Stomach (tissue), 9 donors: ENCODE measurements around the gene ZNF311. TPM values are rescaled to one million over a fixed set of nuclear protein-coding genes. Genes with fewer than 3 reads are reported as not detected.
"Not testable (repeated sequence)": the region's sequence is repeated elsewhere in the genome, so short reads cannot be mapped to it uniquely, and the experiment has no call there.

Experiments used
- DNase-seq, 2 donors: peaks; one replicate each; pipeline versions ENCODE4 v3.0.0 to v3.0.0-alpha.2; 2013 to 2019
- H3K27ac ChIP-seq, 5 donors: fragments of 200-600 bp in 4 of 5; sonication (generic) in 4 of 5; one replicate each; pipeline ENCODE4 v1.5.1; 2013 to 2019; ENCODE audit warnings: mild to moderate bottlenecking in 1 of 5, moderate library complexity in 1 of 5
- H3K27me3 ChIP-seq, 3 donors: fragments of 200-600 bp; sonication (generic); one replicate each; pipeline ENCODE4 v1.5.1; 2017 to 2019; ENCODE audit warnings: mixed run types in 1 of 3
- H3K36me3 ChIP-seq, 4 donors: fragments of 200-600 bp; sonication (generic); 1 replicate in 3 of 4; 2 replicates in 1 of 4; pipeline ENCODE4 v1.5.1; 2016 to 2019
- H3K4me1 ChIP-seq, 4 donors: fragments of 200-600 bp; sonication (generic); one replicate each; pipeline ENCODE4 v1.5.1; 2016 to 2019
- H3K4me3 ChIP-seq, 4 donors: fragments of 200-600 bp; sonication (generic) in 3 of 4; one replicate each; pipeline ENCODE4 v1.5.1; 2016 to 2019; ENCODE audit warnings: mild to moderate bottlenecking in 1 of 4
- H3K9me3 ChIP-seq, 4 donors: fragments of 200-600 bp; sonication (generic); one replicate each; pipeline ENCODE4 v1.5.1; 2016 to 2019
- CTCF ChIP-seq, 7 experiments: fragments of 450-650 bp in 4 of 7; fragments of 200-600 bp in 3 of 7; sonication (generic) in 3 of 7; IDR thresholded peaks; one replicate each; pipeline ENCODE4 v1.5.1; 2016 to 2019; ENCODE audit warnings: antibody characterized with exemption in 7 of 7, control low read depth in 2 of 7, mild to moderate bottlenecking in 1 of 7
- EP300 ChIP-seq: sonication (generic); formaldehyde crosslinking; IDR thresholded peaks from one replicate; pipeline ENCODE4 v1.6.1; 2017; ENCODE audit warnings: antibody characterized with exemption
- POLR2A ChIP-seq, 4 donors: fragments of 450-650 bp; IDR thresholded peaks; one replicate each; pipeline ENCODE4 v1.6.1; 2016; ENCODE audit warnings: antibody characterized with exemption in 4 of 4, control low read depth in 2 of 4, mild to moderate bottlenecking in 1 of 4, moderate library complexity in 1 of 4
- POLR2AphosphoS5 ChIP-seq, 3 donors: sonication (generic); formaldehyde crosslinking; IDR thresholded peaks; one replicate each; pipeline ENCODE4 v1.6.1; 2016; ENCODE audit warnings: antibody characterized with exemption in 3 of 3
- WGBS, 5 donors: extraction: QIAGEN DNeasy Blood & Tissue Kit in 3 of 5; methylation state at CpG; one replicate each; pipeline versions ENCODE4 v1.1.5 to v1.1.7; 2013 to 2018; 5-methylcytosine and 5-hydroxymethylcytosine counted together
- intact Hi-C: fragments of 100-400 bp; cut with DNase I; formaldehyde crosslinking; loops from one replicate; pipeline ENCODE4 v1.15.1; 2023; ENCODE audit warnings: low total_unique reads
- polyA plus RNA-seq, 3 donors: library from polyadenylated mRNA; stranded (reverse); fragments of 200-250 nt; gene quantifications; one replicate each; pipeline ENCODE4 v1.2.3, GENCODE V29; 2013
- total RNA-seq, 5 donors: library from RNA; depleted of rRNA; stranded (reverse); fragments of >200 nt; gene quantifications; one replicate each; pipeline versions ENCODE4 v1.1.0 to v1.2.3, GENCODE V29; 2014 to 2016
- donor health status: healthy with polysubstance abuse.
- donor health status: Bipolar disorder and iron deficiency.
- donor health status: healthy.

The ZNF311 gene
- total and polyA plus RNA-seq, 8 donors, result 0.50 to 6.7 (median 0.73) TPM; not detected in 1

DNA sequence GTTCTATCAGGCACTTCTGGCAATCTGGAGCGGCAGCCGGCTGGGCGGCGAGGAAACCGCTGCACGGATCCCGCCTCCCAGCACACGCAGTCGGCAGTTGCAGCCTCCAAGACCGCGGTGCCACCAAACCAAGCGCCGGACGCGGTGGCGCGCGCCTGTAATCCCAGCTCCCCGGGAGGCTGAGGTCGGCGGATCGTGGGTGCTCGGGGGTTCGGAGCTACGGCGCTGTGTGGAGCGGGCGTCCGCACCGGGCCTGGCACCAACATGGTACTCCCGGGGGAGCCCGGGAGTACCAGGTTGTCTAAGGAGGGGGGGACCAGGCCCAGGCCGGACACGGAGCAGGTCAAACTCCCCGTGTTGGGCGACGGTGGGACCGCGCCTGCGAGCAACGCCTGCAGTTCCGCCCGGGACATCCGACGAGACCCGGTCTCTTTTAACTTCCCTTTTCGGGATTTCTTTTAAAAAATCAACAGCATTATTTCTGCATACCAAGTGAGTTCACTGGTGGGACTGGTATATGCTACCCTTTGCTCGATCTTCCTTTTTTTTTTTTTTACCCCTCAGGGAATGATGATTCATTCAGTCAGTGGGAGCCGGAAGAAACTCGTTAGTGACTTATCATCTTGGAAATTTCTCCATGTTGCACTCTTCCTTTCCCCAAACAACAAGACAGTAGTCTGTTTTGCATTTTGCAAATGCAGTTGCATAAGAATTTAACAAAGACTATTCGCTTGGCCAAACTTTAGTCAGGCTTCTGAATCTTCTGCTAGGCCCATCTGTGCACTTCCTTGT lies 27.6 kb downstream of the ZNF311 start:
- WGBS, 5 donors, result 27 to 57% (median 44%) methylated on average over 34 to 51 of the region's 51 CpGs

DNA sequence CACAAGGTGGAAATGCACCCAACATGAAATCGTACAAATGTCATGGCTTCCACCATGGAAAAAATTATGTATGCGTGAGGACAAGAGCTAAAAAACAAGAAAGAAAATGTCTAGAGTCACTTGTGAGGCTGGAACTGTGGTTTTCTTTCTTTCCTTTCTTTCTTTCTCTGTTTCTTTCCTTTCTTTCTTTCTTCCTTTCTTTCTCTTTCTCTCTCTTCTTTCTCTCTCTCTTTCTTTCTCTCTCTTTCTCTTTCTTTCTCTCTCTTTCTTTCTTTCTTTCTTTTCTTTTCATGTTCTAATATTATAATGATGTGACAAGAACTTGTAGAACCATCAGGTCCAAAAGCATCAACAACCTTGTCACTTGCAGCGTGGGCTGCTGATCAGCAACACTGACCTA lies 28.4 kb downstream of the ZNF311 start:
- no peak overlapping the region for H3K27ac ChIP-seq
- H3K4me1 ChIP-seq, result peaks cover 0 to 24% (median 10%) of the 10 kb centered on the region in 4 donors
- DNase-seq, result no peak
- no peaks in the 10 kb centered on the region for H3K36me3 ChIP-seq
- TF ChIP-seq POLR2AphosphoS5 (IDR thresholded peaks at IDR 0.05), result no peak
- TF ChIP-seq CTCF (IDR thresholded peaks at IDR 0.05), result no peak
- no peak for TF ChIP-seq POLR2A (IDR thresholded peaks at IDR 0.05)
- TF ChIP-seq EP300, result no peak
- H3K4me3 ChIP-seq, result no peak overlapping the region
- 73 to 90% (median 88%) methylated on average over 3 of the region's 3 CpGs for WGBS, 5 donors
- H3K27me3 ChIP-seq, result peaks cover 0 to 37% (median 4%) of the 10 kb centered on the region in 3 donors
- no peaks in the 10 kb centered on the region for H3K9me3 ChIP-seq
- intact Hi-C loops, result no loop called here

More for the DNA sequence above, 27.6 kb downstream of the ZNF311 start:
- TF ChIP-seq POLR2AphosphoS5 (IDR thresholded peaks at IDR 0.05) (no peak), EP300 (no peak), CTCF (IDR thresholded peaks at IDR 0.05) (no peak), POLR2A (IDR thresholded peaks at IDR 0.05) (no peak)
- peak in 1 of 2 donors; percentile 28 for DNase-seq
- Histone ChIP-seq H3K9me3 (no peaks in the 10 kb centered on the region), H3K36me3 (no peaks in the 10 kb centered on the region), H3K4me1 (peaks cover 0 to 28% (median 11%) of the 10 kb centered on the region in 4 donors), H3K27ac (no peak overlapping the region), H3K4me3 (peak overlapping the region in 3 of 4 donors; percentile 26 to 29 (median 29)), H3K27me3 (peaks cover 0 to 37% (median 4%) of the 10 kb centered on the region in 3 donors)
- intact Hi-C loops, result no loop called here

- no peaks in the 10 kb centered on the region for H3K36me3 ChIP-seq
- DNase-seq, result no peak
- H3K4me3 ChIP-seq, result no peak overlapping the region
- H3K9me3 ChIP-seq, result peaks cover 0 to under 1% (median 0%) of the 10 kb centered on the region in 4 donors
- 66 to 93% (median 78%) methylated on average over 1 of the region's 1 CpG for WGBS, 5 donors
- H3K27me3 ChIP-seq, result peaks cover 0 to 37% (median 4%) of the 10 kb centered on the region in 3 donors
- H3K27ac ChIP-seq, result no peak overlapping the region
- TF ChIP-seq POLR2AphosphoS5 (IDR thresholded peaks at IDR 0.05), result no peak
- no peak for TF ChIP-seq EP300
- no peak for TF ChIP-seq CTCF (IDR thresholded peaks at IDR 0.05)
- no peak for TF ChIP-seq POLR2A (IDR thresholded peaks at IDR 0.05)
- H3K4me1 ChIP-seq, result peaks cover 0 to 9% (median 0%) of the 10 kb centered on the region in 4 donors
- intact Hi-C loops, result no loop called here
These were observed 30.6 kb downstream of the ZNF311 start for GRCh38 chr6:28974505-28974904.

GRCh38 chr6:28970056-28970455 lies 35.1 kb downstream of the ZNF311 start:
- DNase-seq, H3K4me3 ChIP-seq, intact Hi-C loops, H3K27me3 ChIP-seq, H3K36me3 ChIP-seq, H3K4me1 ChIP-seq, H3K27ac ChIP-seq: not testable (repeated sequence)
- WGBS, 5 donors, result 87 to 92% (median 89%) methylated on average over 21 of the region's 21 CpGs
- peaks cover 0 to 20% (median 13%) of the 10 kb centered on the region in 4 donors for H3K9me3 ChIP-seq

DNA sequence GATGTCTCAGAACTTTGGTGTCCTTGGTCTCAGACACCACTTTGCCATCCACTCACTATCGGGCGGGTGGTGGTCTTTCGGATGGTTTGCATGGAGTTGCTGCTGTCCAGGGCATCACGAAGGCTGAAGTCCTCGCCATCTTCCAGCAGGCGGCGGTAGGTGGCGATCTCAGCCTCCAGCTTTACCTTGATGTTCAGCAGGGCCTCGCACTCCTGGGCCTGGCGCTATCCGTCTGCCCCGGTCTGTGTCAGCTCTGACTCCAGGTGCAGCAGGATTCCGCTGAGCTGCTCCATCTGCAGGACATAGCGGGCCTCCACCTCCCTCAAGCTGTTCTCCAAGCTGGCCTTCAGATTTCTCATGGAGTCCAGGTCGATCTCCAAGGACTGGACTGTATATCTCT lies 36.0 kb downstream of the ZNF311 start:
- Histone ChIP-seq H3K27ac (no peak overlapping the region), H3K4me1 (no peaks in the 10 kb centered on the region), H3K27me3 (peaks cover 0 to 7% (median 0%) of the 10 kb centered on the region in 3 donors), H3K9me3 (peaks cover 0 to 20% (median 13%) of the 10 kb centered on the region in 4 donors), H3K36me3 (no peaks in the 10 kb centered on the region), H3K4me3 (no peak overlapping the region)
- no peak for DNase-seq
- intact Hi-C loops, result no loop called here
- TF ChIP-seq POLR2AphosphoS5 (IDR thresholded peaks at IDR 0.05), result no peak
- no peak for TF ChIP-seq POLR2A (IDR thresholded peaks at IDR 0.05)
- no peak for TF ChIP-seq EP300
- 64 to 84% (median 73%) methylated on average over 12 to 15 of the region's 15 CpGs for WGBS, 5 donors
